ENCODE measurements around the gene TNPO3. TPM values are rescaled to one million over a fixed set of nuclear protein-coding genes. Genes with fewer than 3 reads are reported as not detected.

Gene TNPO3
- total RNA-seq, 1 experiment from 2014 or later: 59.0 TPM

- no peak for DNase-seq (ENCODE audit: low read depth)
These were observed 115.6 kb downstream of the TNPO3 start for GRCh38 chr7:128939075-128939860.

- DNase-seq (ENCODE audit: low read depth): no peak
These were observed 116.3 kb downstream of the TNPO3 start for GRCh38 chr7:128938544-128939074.

- no peak for DNase-seq (ENCODE audit: low read depth)
These were observed 117.0 kb downstream of the TNPO3 start, which contains the start of gene IRF5 for GRCh38 chr7:128937647-128938543. Gene IRF5 (plus strand): TSS chr7:128937927. CDS start chr7:128942082, 4,155 bp downstream.

- no peak for DNase-seq (ENCODE audit: low read depth)
These were observed 117.7 kb downstream of the TNPO3 start for GRCh38 chr7:128937271-128937646.

GRCh38 chr7:128936798-128937197 is 118.1 kb downstream of the TNPO3 start:
- DNase-seq (ENCODE audit: low read depth): no peak

GRCh38 chr7:128935342-128935730 is 119.6 kb downstream of the TNPO3 start:
- no peak for DNase-seq (ENCODE audit: low read depth)

GRCh38 chr7:128934361-128935341 is 120.3 kb downstream of the TNPO3 start:
- no peak for DNase-seq (ENCODE audit: low read depth)

- DNase-seq (ENCODE audit: low read depth): peak; percentile 15
These were observed 121.6 kb downstream of the TNPO3 start for GRCh38 chr7:128933180-128933891.

GRCh38 chr7:128932862-128933179 is 122.1 kb downstream of the TNPO3 start:
- no peak for DNase-seq (ENCODE audit: low read depth)

- no peak for DNase-seq (ENCODE audit: low read depth)
These were observed 122.7 kb downstream of the TNPO3 start for GRCh38 chr7:128931965-128932861.

- no peak for DNase-seq (ENCODE audit: low read depth)
These were observed 123.6 kb downstream of the TNPO3 start for GRCh38 chr7:128931190-128931798.

GRCh38 chr7:128928882-128929788 is 125.8 kb downstream of the TNPO3 start:
- no peak for DNase-seq (ENCODE audit: low read depth)

GRCh38 chr7:128928159-128928813 is 126.6 kb downstream of the TNPO3 start:
- DNase-seq (ENCODE audit: low read depth): no peak

- no peak for DNase-seq (ENCODE audit: low read depth)
These were observed 130.0 kb downstream of the TNPO3 start for GRCh38 chr7:128924707-128925588.

- DNase-seq (ENCODE audit: low read depth): no peak
These were observed 131.5 kb downstream of the TNPO3 start for GRCh38 chr7:128923411-128923800.

Measured in RPMI7951 (cell line).